GM13976 (cell line): ENCODE results near the gene FAAP20.

Experiments used
- DNase-seq: peaks from one replicate; pipeline ENCODE4 v3.0.0; 2012; ENCODE audit warnings: low spot score
- in situ Hi-C: fragments of 300-500 bp; cut with MboI; formaldehyde crosslinking; loops from one replicate; pipeline ENCODE4 v1.12.0; 2022; ENCODE audit warnings: low sequenced_read_pairs, mixed read lengths, inconsistent platforms; ENCODE audit not compliant: unreplicated experiment
- TF ChIP-seq, protein P1 (sequence below): IDR thresholded peaks from 2 replicates; pipeline ENCODE4 v1.5.1; 2012; ENCODE audit warnings: borderline replicate concordance, mild to moderate bottlenecking; ENCODE audit not compliant: insufficient read depth; ENCODE audit errors: extremely low read depth, missing control alignments, control extremely low read depth

Gene FAAP20

DNA sequence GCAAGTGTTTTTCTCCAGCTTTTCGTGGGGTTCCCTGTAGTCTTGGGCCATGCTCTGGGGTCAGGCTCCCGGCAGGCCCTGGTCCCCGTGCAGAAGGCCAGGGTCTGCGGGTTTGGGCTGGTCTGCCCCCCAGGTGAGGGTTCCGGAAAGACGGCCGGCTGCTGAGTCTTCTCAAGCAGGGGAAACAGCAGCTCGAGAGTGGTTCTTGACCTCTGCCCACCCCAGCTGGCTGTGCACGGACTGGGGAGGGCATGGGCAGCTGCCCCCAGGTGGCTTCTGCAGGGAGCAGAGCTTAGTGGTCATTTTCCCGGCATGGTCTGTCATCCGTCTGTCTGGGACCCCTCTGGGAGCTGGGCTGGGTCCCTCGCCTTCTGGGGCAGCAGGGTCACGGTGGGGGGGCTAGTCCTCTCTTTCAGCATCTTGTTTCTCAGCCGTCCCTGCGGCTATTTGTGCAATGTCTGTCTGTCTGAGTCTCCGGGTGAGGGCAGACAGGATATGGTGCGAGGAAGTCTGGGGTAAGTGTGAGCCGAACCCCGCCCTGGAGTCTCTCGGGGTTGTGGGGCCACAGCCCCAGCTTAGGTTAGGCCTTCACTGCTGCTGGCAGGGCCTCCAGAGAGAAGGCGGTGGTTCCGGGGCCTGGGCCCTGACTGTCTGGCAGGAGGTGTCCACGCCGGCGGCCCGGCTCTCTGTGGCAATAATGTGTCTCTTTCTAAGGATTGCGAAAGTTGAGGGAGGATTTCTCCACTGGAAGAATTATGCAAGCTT is 39.6 kb upstream of the FAAP20 start:
- in situ Hi-C loops, result no loop called here
- TF ChIP-seq, protein P1, sequence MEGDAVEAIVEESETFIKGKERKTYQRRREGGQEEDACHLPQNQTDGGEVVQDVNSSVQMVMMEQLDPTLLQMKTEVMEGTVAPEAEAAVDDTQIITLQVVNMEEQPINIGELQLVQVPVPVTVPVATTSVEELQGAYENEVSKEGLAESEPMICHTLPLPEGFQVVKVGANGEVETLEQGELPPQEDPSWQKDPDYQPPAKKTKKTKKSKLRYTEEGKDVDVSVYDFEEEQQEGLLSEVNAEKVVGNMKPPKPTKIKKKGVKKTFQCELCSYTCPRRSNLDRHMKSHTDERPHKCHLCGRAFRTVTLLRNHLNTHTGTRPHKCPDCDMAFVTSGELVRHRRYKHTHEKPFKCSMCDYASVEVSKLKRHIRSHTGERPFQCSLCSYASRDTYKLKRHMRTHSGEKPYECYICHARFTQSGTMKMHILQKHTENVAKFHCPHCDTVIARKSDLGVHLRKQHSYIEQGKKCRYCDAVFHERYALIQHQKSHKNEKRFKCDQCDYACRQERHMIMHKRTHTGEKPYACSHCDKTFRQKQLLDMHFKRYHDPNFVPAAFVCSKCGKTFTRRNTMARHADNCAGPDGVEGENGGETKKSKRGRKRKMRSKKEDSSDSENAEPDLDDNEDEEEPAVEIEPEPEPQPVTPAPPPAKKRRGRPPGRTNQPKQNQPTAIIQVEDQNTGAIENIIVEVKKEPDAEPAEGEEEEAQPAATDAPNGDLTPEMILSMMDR, result no peak
- peak; percentile 75 for DNase-seq

DNA sequence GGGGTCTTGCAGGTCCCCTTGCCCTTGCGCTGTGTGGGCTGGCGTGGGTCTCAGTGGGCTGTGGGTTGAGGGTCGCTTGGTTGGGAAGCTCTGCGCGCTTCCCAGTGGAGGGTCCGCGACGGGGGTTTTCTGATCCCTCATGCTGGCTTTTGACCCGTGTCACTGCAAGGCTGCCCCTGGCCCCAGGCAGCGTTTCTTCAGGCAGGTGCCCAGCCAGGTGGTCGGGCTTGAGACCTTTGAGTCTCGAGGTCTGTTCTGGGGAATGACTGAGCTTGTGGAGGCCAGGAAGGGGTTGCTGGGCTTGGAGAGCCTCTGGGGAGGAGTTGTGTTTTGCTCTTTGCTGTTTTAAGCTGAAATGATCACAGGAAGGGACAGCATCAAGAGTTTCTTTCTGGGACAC is 38.9 kb upstream of the FAAP20 start:
- TF ChIP-seq, protein P1, result no peak
- in situ Hi-C loops, result no loop called here
- no peak for DNase-seq

DNA sequence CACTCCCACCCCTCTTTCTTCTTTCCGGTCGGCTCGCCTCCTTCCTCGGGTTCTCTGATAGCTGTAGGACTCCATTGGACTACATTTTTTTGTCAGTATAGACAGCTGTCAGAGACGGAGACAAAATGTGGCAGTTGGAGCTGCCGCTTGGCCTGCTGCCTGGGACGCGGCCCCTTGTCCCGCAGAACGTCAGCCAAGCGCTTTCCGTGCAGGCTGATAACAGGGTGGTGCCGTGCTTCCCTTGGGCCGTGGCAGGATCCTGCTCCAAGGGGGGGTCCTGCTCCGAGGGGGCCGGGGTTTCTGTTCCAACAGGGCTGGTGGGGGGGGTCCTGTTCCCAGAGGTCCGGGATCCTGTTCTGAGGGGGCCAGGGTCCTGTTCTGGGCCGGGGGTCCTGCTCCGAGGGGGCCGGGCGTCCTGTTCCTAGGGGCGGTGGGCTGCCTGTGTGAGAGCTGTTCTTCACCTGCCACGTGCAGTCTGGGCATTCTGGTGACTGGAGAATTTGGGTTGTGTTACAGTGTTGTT is 38.4 kb upstream of the FAAP20 start:
- no peak for DNase-seq
- in situ Hi-C loops, result no loop called here
- TF ChIP-seq, protein P1, result no peak

DNA sequence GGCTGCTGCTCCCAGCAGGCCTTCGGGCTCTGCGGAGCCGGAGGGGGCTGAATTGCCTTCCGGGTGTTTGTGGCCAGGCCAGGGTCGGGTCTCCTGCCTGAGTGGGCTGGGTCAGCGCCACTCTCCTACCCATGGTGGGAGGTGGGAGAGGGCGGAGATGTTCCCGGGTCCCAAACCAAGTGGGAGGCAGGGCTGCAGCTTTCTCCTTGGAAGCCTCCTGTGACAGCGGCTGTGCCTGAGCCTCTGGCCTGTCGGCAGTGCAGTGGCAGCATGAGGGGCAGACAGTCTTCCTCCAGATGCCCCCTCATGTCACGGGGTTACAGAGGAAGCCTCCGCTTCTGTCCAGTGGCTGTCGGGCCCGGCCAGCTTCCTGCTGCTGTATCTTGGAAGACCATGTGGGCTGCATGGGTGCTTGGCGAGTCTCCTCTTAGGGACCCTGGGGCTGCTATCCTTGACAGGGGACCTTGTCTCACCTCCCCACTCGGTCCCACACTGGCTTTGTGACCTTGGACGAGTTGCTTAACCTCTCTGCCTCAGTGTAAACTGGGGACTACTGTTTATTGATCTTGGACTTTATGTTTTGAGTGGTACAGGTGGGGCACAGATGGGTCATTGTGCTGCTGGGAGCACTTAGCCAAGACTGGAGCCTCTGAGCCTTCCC is 37.8 kb upstream of the FAAP20 start:
- in situ Hi-C loops, result no loop called here
- no peak for DNase-seq
- TF ChIP-seq, protein P1, result no peak

DNA sequence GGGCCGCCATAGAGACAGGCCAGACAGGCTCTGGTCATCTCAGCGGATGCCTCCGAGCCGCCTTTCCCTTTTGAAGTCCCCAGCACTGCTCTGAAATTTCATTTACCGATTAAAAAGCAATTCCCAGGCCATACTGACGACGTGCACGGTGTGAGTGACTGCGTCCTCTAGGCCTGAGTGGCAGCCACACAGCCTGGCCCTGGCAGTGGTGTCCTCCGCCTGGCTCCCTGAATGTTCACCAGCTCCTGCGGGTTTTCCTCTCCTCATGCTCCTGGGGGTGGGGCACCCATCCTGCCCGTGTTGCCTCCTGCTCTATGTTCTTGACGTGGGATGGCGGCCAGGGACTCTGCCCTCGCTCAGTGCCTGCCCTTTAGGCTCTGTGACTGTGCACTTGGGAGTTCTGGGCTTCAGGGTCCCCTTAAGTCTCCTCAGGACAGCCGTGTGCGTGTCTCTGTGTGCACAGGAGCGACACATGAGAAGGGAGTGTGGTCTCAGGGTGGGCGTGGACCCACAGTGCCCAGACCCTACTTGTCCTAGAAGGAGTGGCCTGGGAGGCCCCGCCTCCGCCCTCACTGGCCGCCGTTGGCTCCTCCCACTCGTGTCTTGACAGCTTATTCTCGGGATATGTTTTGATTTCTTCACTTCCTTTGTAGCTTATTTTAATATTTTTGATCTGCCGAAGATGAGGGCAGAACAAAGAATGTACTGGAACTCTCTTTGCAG is 37.1 kb upstream of the FAAP20 start:
- in situ Hi-C loops, result no loop called here
- TF ChIP-seq, protein P1, result no peak
- DNase-seq, result no peak

DNA sequence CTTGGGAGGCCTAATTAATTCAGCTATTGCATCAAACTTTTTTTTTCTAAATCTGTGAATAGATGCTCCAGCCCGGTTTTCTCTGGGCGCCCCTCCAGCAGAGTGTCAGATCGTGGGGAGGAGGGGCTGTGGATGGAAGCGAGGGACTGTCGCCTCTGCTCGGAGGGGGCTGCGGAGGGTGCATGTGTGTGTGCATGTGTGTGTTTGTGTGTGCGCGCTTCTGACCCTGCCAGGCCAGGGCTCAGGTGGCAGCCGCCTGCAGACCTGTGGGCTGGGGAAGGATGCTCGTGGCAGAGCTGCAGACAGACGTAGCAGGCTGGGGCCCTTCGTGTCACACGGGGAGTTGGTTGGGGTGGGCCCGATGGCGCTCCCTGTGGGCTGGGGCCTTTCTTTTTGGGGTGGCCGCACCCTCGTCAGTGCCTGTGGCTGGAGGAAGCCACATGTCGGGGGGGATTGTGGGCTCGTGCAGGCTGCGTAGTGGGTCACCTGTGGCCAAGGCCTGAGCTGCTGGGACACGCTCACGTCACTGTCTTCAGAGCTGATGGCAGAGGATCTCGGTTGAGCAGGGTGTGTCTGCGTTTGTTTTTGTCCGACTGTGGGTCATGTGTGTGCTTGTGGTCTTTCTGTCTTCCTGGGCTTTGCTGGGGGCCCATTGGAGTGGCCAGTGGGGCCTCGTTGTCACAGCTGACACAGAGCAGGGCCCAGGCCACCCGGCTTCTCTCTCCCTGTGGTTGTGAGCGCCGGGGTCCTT is 36.4 kb upstream of the FAAP20 start:
- TF ChIP-seq, protein P1, result no peak
- in situ Hi-C loops, result no loop called here
- DNase-seq, result no peak
